Mucosa of descending colon (tissue), 3 donors: ENCODE measurements around the gene ZFYVE26. TPM values are rescaled to one million over a fixed set of nuclear protein-coding genes. Genes with fewer than 3 reads are reported as not detected.

ENCODE experiments used
- ATAC-seq: fragments of 200-7000 bp; cut with Tn5 transposase; one replicate; pipeline ENCODE4 v1.9.1; 2020; ENCODE audit warnings: mild to moderate bottlenecking, moderate library complexity
- DNase-seq, 3 donors: peaks; one replicate each; pipeline ENCODE4 v3.0.0-alpha.2; 2020
- H3K36me3 ChIP-seq: fragments of 200-600 bp; one replicate; pipeline ENCODE4 v1.8.0; 2021; ENCODE audit warnings: low read depth, mild to moderate bottlenecking
- H3K4me1 ChIP-seq: fragments of 200-600 bp; one replicate; pipeline ENCODE4 v1.8.0; 2021; ENCODE audit warnings: low read depth, mild to moderate bottlenecking
- H3K4me3 ChIP-seq: fragments of 200-600 bp; one replicate; pipeline ENCODE4 v1.8.0; 2021; ENCODE audit warnings: mild to moderate bottlenecking
- H3K9me3 ChIP-seq: fragments of 200-600 bp; one replicate; pipeline ENCODE4 v1.8.0; 2021; ENCODE audit warnings: mild to moderate bottlenecking
- CTCF ChIP-seq: fragments of 200-600 bp; IDR thresholded peaks from one replicate; pipeline ENCODE4 v1.8.0; 2022; ENCODE audit warnings: antibody characterized with exemption, mild to moderate bottlenecking
- intact Hi-C, 2 donors: fragments of 100-400 bp; cut with DNase I in 1 of 2; cut with micrococcal nuclease in 1 of 2; formaldehyde crosslinking; loops; one replicate each; pipeline versions ENCODE4 v1.11.0 to v1.11.1; 2022; cut with DNase I, micrococcal nuclease
- total RNA-seq, 3 donors: library from RNA; stranded (reverse); fragmentation: NEBNext Ultra II Directional in 2 of 3; extraction: Animal tissue kit (Norgen Biotek cat#: 25700) in 2 of 3; gene quantifications; one replicate each; pipeline versions ENCODE4 v1.2.1 to v1.2.4, GENCODE V29; 2021 to 2023
- donor health status: DM: no; HTN: no; CAD: no; lungs with moderate emphysema.
- donor health status: DM: no; HTN: no; CAD: no.
- donor health status: DM: no; HTN: yes; CAD: no.

The ZFYVE26 gene
- total RNA-seq, 3 donors from 2014 or later = 23.4 to 31.7 (median 29.1) TPM

GRCh38 chr14:67763158-67763822, 53.1 kb downstream of the ZFYVE26 start:
- no peak for TF ChIP-seq CTCF
- no peak overlapping the region for H3K4me3 ChIP-seq
- peaks cover 21% of the 10 kb centered on the region for H3K4me1 ChIP-seq
- H3K36me3 ChIP-seq = no peaks in the 10 kb centered on the region
- DNase-seq (peak in 1 of 3 donors; percentile 29), ATAC-seq (peak; percentile 87)
- intact Hi-C loops = no loop called here
- no peaks in the 10 kb centered on the region for H3K9me3 ChIP-seq

GRCh38 chr14:67762051-67762450, 54.3 kb downstream of the ZFYVE26 start:
- DNase-seq = no peak
- Histone ChIP-seq H3K9me3 (no peaks in the 10 kb centered on the region), H3K4me3 (no peak overlapping the region), H3K4me1 (peaks cover 21% of the 10 kb centered on the region), H3K36me3 (no peaks in the 10 kb centered on the region)
- TF ChIP-seq CTCF = no peak
- intact Hi-C loops = no loop called here
- no peak for ATAC-seq

- Histone ChIP-seq H3K9me3 (no peaks in the 10 kb centered on the region), H3K4me1 (peaks cover 14% of the 10 kb centered on the region), H3K36me3 (no peaks in the 10 kb centered on the region), H3K4me3 (no peak overlapping the region)
- DNase-seq = no peak
- no peak for ATAC-seq
- TF ChIP-seq CTCF = no peak
- intact Hi-C loops = no loop called here
These were observed 56.5 kb downstream of the ZFYVE26 start for GRCh38 chr14:67759916-67760315.

GRCh38 chr14:67757175-67757574, 59.2 kb downstream of the ZFYVE26 start:
- H3K4me1 ChIP-seq = peaks cover 5% of the 10 kb centered on the region
- peaks cover 8% of the 10 kb centered on the region for H3K36me3 ChIP-seq
- DNase-seq (no peak), ATAC-seq (no peak)
- intact Hi-C loops = no loop called here
- H3K9me3 ChIP-seq = no peaks in the 10 kb centered on the region
- no peak overlapping the region for H3K4me3 ChIP-seq
- no peak for TF ChIP-seq CTCF

- Histone ChIP-seq H3K36me3 (peaks cover 8% of the 10 kb centered on the region), H3K4me1 (peaks cover 5% of the 10 kb centered on the region), H3K4me3 (no peak overlapping the region), H3K9me3 (no peaks in the 10 kb centered on the region)
- intact Hi-C loops = no loop called here
- TF ChIP-seq CTCF = no peak
- no peak for ATAC-seq
- no peak for DNase-seq
These were observed 59.9 kb downstream of the ZFYVE26 start for GRCh38 chr14:67756496-67756895.
